Testis (tissue), 3 donors: Measurements from ENCODE around the gene FHIT. TPM values are rescaled to one million over a fixed set of nuclear protein-coding genes. Genes with fewer than 3 reads are reported as not detected.

Experiments
- DNase-seq: peaks from one replicate; pipeline ENCODE4 v3.0.0-alpha.2; 2019
- H3K27ac ChIP-seq, 2 donors: fragments of 200-600 bp; sonication (generic); one replicate each; pipeline ENCODE4 v1.5.1; 2019
- H3K27me3 ChIP-seq: fragments of 200-600 bp; sonication (generic); one replicate; pipeline ENCODE4 v1.5.1; 2019
- H3K36me3 ChIP-seq: fragments of 200-600 bp; sonication (generic); one replicate; pipeline ENCODE4 v1.5.1; 2017; ENCODE audit warnings: low read depth; ENCODE audit errors: missing control alignments
- H3K4me1 ChIP-seq: fragments of 200-600 bp; sonication (generic); one replicate; pipeline ENCODE4 v1.5.1; 2019
- H3K4me3 ChIP-seq, 2 donors: fragments of 200-600 bp; sonication (generic); one replicate each; pipeline ENCODE4 v1.5.1; 2017 to 2019
- H3K9me3 ChIP-seq: fragments of 200-600 bp; sonication (generic); one replicate; pipeline ENCODE4 v1.5.1; 2017
- CTCF ChIP-seq, 3 experiments: fragments of 450-650 bp in 2 of 3; fragments of 200-600 bp in 1 of 3; sonication (generic) in 1 of 3; IDR thresholded peaks; one replicate each; pipeline ENCODE4 v1.5.1; 2016 to 2019; ENCODE audit warnings: antibody characterized with exemption in 3 of 3, mild to moderate bottlenecking in 2 of 3, moderate library complexity in 1 of 3
- POLR2A ChIP-seq: fragments of 450-650 bp; IDR thresholded peaks from one replicate; pipeline ENCODE4 v1.6.1; 2017; ENCODE audit warnings: antibody characterized with exemption, mild to moderate bottlenecking, moderate library complexity
- WGBS, 2 donors: methylation state at CpG; one replicate each; pipeline ENCODE4 v1.1.5; 2018; 5-methylcytosine and 5-hydroxymethylcytosine counted together
- intact Hi-C: fragments of 100-400 bp; cut with DNase I; formaldehyde crosslinking; loops from one replicate; pipeline ENCODE4 v1.15.1; 2023; ENCODE audit warnings: low total_unique reads
- polyA plus RNA-seq: library from polyadenylated mRNA; stranded (reverse); fragments of 350-450 nt; fragmentation: Illumina TruSeq; extraction: RNeasy Lipid Tissue Mini Kit (QIAGEN cat#74804); gene quantifications from one replicate; pipeline ENCODE4 v1.2.3, GENCODE V29; 2014; ENCODE audit warnings: low read depth, low replicate concordance; ENCODE audit not compliant: insufficient read depth
- total RNA-seq, 2 donors: library from RNA; depleted of rRNA; stranded (reverse); fragments of >200 nt; gene quantifications; one replicate each; pipeline ENCODE4 v1.2.3, GENCODE V29; 2016

The FHIT gene
- total and polyA plus RNA-seq, 3 donors from 2014 or later: 10.1 to 29.6 (median 15.5) TPM

GRCh38 chr3:60954048-60954447 is 297.2 kb downstream of the FHIT start:
- no peaks in the 10 kb centered on the region for H3K36me3 ChIP-seq
- no peaks in the 10 kb centered on the region for H3K27me3 ChIP-seq
- H3K4me3 ChIP-seq: no peak overlapping the region
- WGBS, 2 donors: 56 to 73% methylated on average over 2 of the region's 2 CpGs
- intact Hi-C loops: no loop called here
- no peak for DNase-seq
- no peaks in the 10 kb centered on the region for H3K9me3 ChIP-seq
- no peak overlapping the region for H3K27ac ChIP-seq
- H3K4me1 ChIP-seq: no peaks in the 10 kb centered on the region
- TF ChIP-seq POLR2A: no peak
- TF ChIP-seq CTCF (IDR thresholded peaks at IDR 0.05): no peak

GRCh38 chr3:60953351-60953750 is 297.9 kb downstream of the FHIT start:
- H3K27me3 ChIP-seq: no peaks in the 10 kb centered on the region
- H3K4me1 ChIP-seq: no peaks in the 10 kb centered on the region
- TF ChIP-seq CTCF (IDR thresholded peaks at IDR 0.05): no peak
- no peak for TF ChIP-seq POLR2A
- DNase-seq: no peak
- intact Hi-C loops: no loop called here
- H3K9me3 ChIP-seq: no peaks in the 10 kb centered on the region
- H3K4me3 ChIP-seq: no peak overlapping the region
- H3K27ac ChIP-seq: no peak overlapping the region
- WGBS, 2 donors: 82 to 83% methylated on average over 5 of the region's 5 CpGs
- no peaks in the 10 kb centered on the region for H3K36me3 ChIP-seq

GRCh38 chr3:60952055-60952454 is 299.2 kb downstream of the FHIT start:
- Histone ChIP-seq H3K9me3 (no peaks in the 10 kb centered on the region), H3K4me3 (no peak overlapping the region), H3K4me1 (no peaks in the 10 kb centered on the region), H3K27me3 (no peaks in the 10 kb centered on the region), H3K27ac (no peak overlapping the region), H3K36me3 (no peaks in the 10 kb centered on the region)
- TF ChIP-seq POLR2A (no peak), CTCF (IDR thresholded peaks at IDR 0.05) (no peak)
- WGBS, 2 donors: 67 to 78% methylated on average over 6 of the region's 6 CpGs
- intact Hi-C loops: no loop called here
- no peak for DNase-seq

GRCh38 chr3:60949146-60949545 is 302.1 kb downstream of the FHIT start:
- Histone ChIP-seq H3K9me3 (no peaks in the 10 kb centered on the region), H3K36me3 (no peaks in the 10 kb centered on the region), H3K27me3 (no peaks in the 10 kb centered on the region), H3K4me1 (no peaks in the 10 kb centered on the region), H3K4me3 (no peak overlapping the region), H3K27ac (no peak overlapping the region)
- TF ChIP-seq CTCF (IDR thresholded peaks at IDR 0.05) (no peak), POLR2A (no peak)
- no peak for DNase-seq
- 76 to 94% methylated on average over 3 of the region's 3 CpGs for WGBS, 2 donors
- intact Hi-C loops: no loop called here

GRCh38 chr3:60948488-60948887 is 302.8 kb downstream of the FHIT start:
- no peak for DNase-seq
- intact Hi-C loops: no loop called here
- H3K9me3 ChIP-seq: no peaks in the 10 kb centered on the region

More at GRCh38 chr3:60948488-60948887, 302.8 kb downstream of the FHIT start:
- H3K36me3 ChIP-seq: no peaks in the 10 kb centered on the region
- no peaks in the 10 kb centered on the region for H3K27me3 ChIP-seq
- no peaks in the 10 kb centered on the region for H3K4me1 ChIP-seq
- H3K4me3 ChIP-seq: no peak overlapping the region
- no peak overlapping the region for H3K27ac ChIP-seq
- TF ChIP-seq POLR2A (no peak), CTCF (IDR thresholded peaks at IDR 0.05) (no peak)
